Sigmoid colon (tissue), 4 donors: ENCODE data around the gene SCYGR1.
"Not testable (repeated sequence)": the region's sequence is repeated elsewhere in the genome, so short reads cannot be mapped to it uniquely, and the experiment has no call there.

Source experiments
- CTCF ChIP-seq, 4 experiments: fragments of 450-650 bp in 3 of 4; fragments of 200-600 bp in 1 of 4; IDR thresholded peaks; one replicate each; pipeline ENCODE4 v1.5.1; 2016 to 2019; ENCODE audit warnings: antibody characterized with exemption in 4 of 4, mild to moderate bottlenecking in 3 of 4, moderate library complexity in 2 of 4
- EP300 ChIP-seq, 4 donors: sonication (generic); formaldehyde crosslinking; IDR thresholded peaks; one replicate each; pipeline ENCODE4 v1.6.1; 2017; ENCODE audit warnings: antibody characterized with exemption in 4 of 4
- POLR2A ChIP-seq, 2 donors: fragments of 450-650 bp; IDR thresholded peaks; one replicate each; pipeline ENCODE4 v1.6.1; 2016; ENCODE audit warnings: antibody characterized with exemption in 2 of 2, mild to moderate bottlenecking in 2 of 2, moderate library complexity in 2 of 2
- POLR2AphosphoS5 ChIP-seq, 4 donors: sonication (generic); formaldehyde crosslinking; IDR thresholded peaks; one replicate each; pipeline ENCODE4 v1.6.1; 2017; ENCODE audit warnings: antibody characterized with exemption in 4 of 4

- not testable (repeated sequence) for TF ChIP-seq POLR2A, POLR2AphosphoS5, CTCF, EP300 (IDR thresholded peaks at IDR 0.05)
Observed at GRCh38 chr2:227382241-227382835, 5.4 kb downstream of the SCYGR1 start.
